HL-60/S4 treated with phorbol 12-myristate 13-acetate at 8.2 ng/mL for 4 days and 3 days (cell line): ENCODE data around the gene NOL3.

Source experiments
- in situ Hi-C: fragments of 300-500 bp; cut with MboI; formaldehyde crosslinking; loops from 2 replicates; pipeline ENCODE4 v1.15.0; 2022; ENCODE audit warnings: low sequenced_read_pairs

NOL3 gene

GRCh38 chr16:67169011-67169451 lies 1.3 kb upstream of the NOL3 start:
- in situ Hi-C loops, result no loop called here

GRCh38 chr16:67169642-67170167 lies 633 bp upstream of the NOL3 start:
- in situ Hi-C loops, result no loop called here

- in situ Hi-C loops, result no loop called here
Observed at GRCh38 chr16:67170949-67171649, 761 bp downstream of the NOL3 start.

- in situ Hi-C loops, result no loop called here
Observed at GRCh38 chr16:67173323-67173722, 3.0 kb downstream of the NOL3 start.

- in situ Hi-C loops, result no loop called here
Observed at GRCh38 chr16:67173808-67174705, 3.7 kb downstream of the NOL3 start.

GRCh38 chr16:67174706-67175231 lies 4.4 kb downstream of the NOL3 start:
- in situ Hi-C loops, result no loop called here

GRCh38 chr16:67176662-67177061 lies 6.3 kb downstream of the NOL3 start:
- in situ Hi-C loops, result no loop called here

GRCh38 chr16:67177743-67178699 lies 7.7 kb downstream of the NOL3 start:
- in situ Hi-C loops, result no loop called here

GRCh38 chr16:67179421-67180080 lies 9.2 kb downstream of the NOL3 start:
- in situ Hi-C loops, result no loop called here

- in situ Hi-C loops, result no loop called here
Observed at GRCh38 chr16:67180166-67180565, 9.8 kb downstream of the NOL3 start.

GRCh38 chr16:67181346-67181745 lies 11.0 kb downstream of the NOL3 start:
- in situ Hi-C loops, result no loop called here

- in situ Hi-C loops, result no loop called here
Observed at GRCh38 chr16:67182288-67182687, 11.9 kb downstream of the NOL3 start.

GRCh38 chr16:67183284-67183626 lies 12.9 kb downstream of the NOL3 start:
- in situ Hi-C loops, result no loop called here

GRCh38 chr16:67183627-67184452 lies 13.5 kb downstream of the NOL3 start, which contains the start of gene MATCAP1:
Gene MATCAP1, minus strand, starts transcription at chr16:67183963. Its CDS starts 3,353 bp downstream, at chr16:67180610.
- in situ Hi-C loops, result no loop called here

GRCh38 chr16:67184453-67184994 lies 14.2 kb downstream of the NOL3 start:
- in situ Hi-C loops, result no loop called here

- in situ Hi-C loops, result no loop called here
Observed at GRCh38 chr16:67184995-67185650, 14.8 kb downstream of the NOL3 start.

- in situ Hi-C loops, result no loop called here
Observed at GRCh38 chr16:67185651-67186134, 15.4 kb downstream of the NOL3 start.

GRCh38 chr16:67186550-67186950 lies 16.2 kb downstream of the NOL3 start:
- in situ Hi-C loops, result no loop called here
